Dermis blood vessel endothelial cell (primary cell): ENCODE results near the gene PTPRN2. TPM values are rescaled to one million over a fixed set of nuclear protein-coding genes. Genes with fewer than 3 reads are reported as not detected.
"Not testable (repeated sequence)": the region's sequence is repeated elsewhere in the genome, so short reads cannot be mapped to it uniquely, and the experiment has no call there.

ENCODE experiments used
- DNase-seq: peaks from one replicate; pipeline ENCODE4 v3.0.0; 2010
- total RNA-seq: library from RNA; depleted of rRNA; stranded (reverse); fragments of >200 nt; gene quantifications from 2 replicates; pipeline ENCODE4 v1.2.3, GENCODE V29; 2014

The PTPRN2 gene
- total RNA-seq, 1 donor from 2014 or later, result 2.2 TPM

- no peak for DNase-seq
These were observed 833.2 kb downstream of the PTPRN2 start for GRCh38 chr7:157754416-157754790.

- no peak for DNase-seq
These were observed 833.8 kb downstream of the PTPRN2 start for GRCh38 chr7:157753713-157754415.

GRCh38 chr7:157752832-157753291, 834.8 kb downstream of the PTPRN2 start:
- no peak for DNase-seq

- no peak for DNase-seq
These were observed 835.5 kb downstream of the PTPRN2 start for GRCh38 chr7:157751951-157752673.

GRCh38 chr7:157751406-157751805, 836.2 kb downstream of the PTPRN2 start:
- no peak for DNase-seq

- DNase-seq, result no peak
These were observed 837.3 kb downstream of the PTPRN2 start for GRCh38 chr7:157750291-157750690.

GRCh38 chr7:157745721-157746709, 841.6 kb downstream of the PTPRN2 start:
- no peak for DNase-seq

- DNase-seq, result no peak
These were observed 842.6 kb downstream of the PTPRN2 start for GRCh38 chr7:157744786-157745601.

GRCh38 chr7:157743781-157744525, 843.7 kb downstream of the PTPRN2 start:
- DNase-seq, result no peak

- DNase-seq, result no peak
These were observed 847.3 kb downstream of the PTPRN2 start for GRCh38 chr7:157740251-157740798.

- no peak for DNase-seq
These were observed 848.0 kb downstream of the PTPRN2 start for GRCh38 chr7:157739650-157740049.

- no peak for DNase-seq
These were observed 848.6 kb downstream of the PTPRN2 start for GRCh38 chr7:157739031-157739430.

GRCh38 chr7:157738066-157738460, 849.6 kb downstream of the PTPRN2 start:
- DNase-seq, result no peak

- DNase-seq, result no peak
These were observed 850.2 kb downstream of the PTPRN2 start for GRCh38 chr7:157737151-157738065.

- DNase-seq, result no peak
These were observed 851.3 kb downstream of the PTPRN2 start for GRCh38 chr7:157736341-157736740.

- no peak for DNase-seq
These were observed 851.8 kb downstream of the PTPRN2 start for GRCh38 chr7:157735826-157736225.

- no peak for DNase-seq
These were observed 852.7 kb downstream of the PTPRN2 start for GRCh38 chr7:157734676-157735640.

- DNase-seq, result not testable (repeated sequence)
These were observed 853.7 kb downstream of the PTPRN2 start for GRCh38 chr7:157733760-157734395.
